Parathyroid adenoma (tissue), 2 donors: ENCODE measurements around the gene CLRN2.
"Not testable (repeated sequence)": the region's sequence is repeated elsewhere in the genome, so short reads cannot be mapped to it uniquely, and the experiment has no call there.

ENCODE experiments used
- H2AFZ ChIP-seq: fragments of 300-600 bp; sonication (generic); one replicate; pipeline ENCODE4 v1.7.0; 2017; ENCODE audit warnings: antibody characterized with exemption, mild to moderate bottlenecking
- H3K27ac ChIP-seq: fragments of 300-600 bp; sonication (generic); one replicate; pipeline ENCODE4 v1.7.0; 2017
- H3K27me3 ChIP-seq: fragments of 300-600 bp; sonication (generic); one replicate; pipeline ENCODE4 v1.7.0; 2017; ENCODE audit warnings: low read length; ENCODE audit not compliant: control insufficient read depth, insufficient read depth
- H3K36me3 ChIP-seq: fragments of 300-600 bp; sonication (generic); one replicate; pipeline ENCODE4 v1.7.0; 2017; ENCODE audit warnings: low read length; ENCODE audit not compliant: control insufficient read depth, insufficient read depth
- H3K4me1 ChIP-seq: fragments of 300-600 bp; sonication (generic); one replicate; pipeline ENCODE4 v1.7.0; 2017; ENCODE audit warnings: control low read depth
- H3K4me2 ChIP-seq: fragments of 300-600 bp; sonication (generic); one replicate; pipeline ENCODE4 v1.7.0; 2017; ENCODE audit warnings: low read length
- H3K4me3 ChIP-seq: fragments of 300-600 bp; sonication (generic); one replicate; pipeline ENCODE4 v1.7.0; 2017; ENCODE audit warnings: low read depth, low read length
- H3K79me2 ChIP-seq: fragments of 300-600 bp; sonication (generic); one replicate; pipeline ENCODE4 v1.7.0; 2017; ENCODE audit warnings: control low read depth
- H3K9ac ChIP-seq: fragments of 300-600 bp; sonication (generic); one replicate; pipeline ENCODE4 v1.7.0; 2017; ENCODE audit warnings: mild to moderate bottlenecking
- H3K9me3 ChIP-seq: fragments of 300-600 bp; sonication (generic); one replicate; pipeline ENCODE4 v1.7.0; 2017; ENCODE audit warnings: low read length; ENCODE audit not compliant: control insufficient read depth
- TF ChIP-seq, protein P1 (sequence below): fragments of 300-600 bp; sonication (generic); IDR thresholded peaks from one replicate; pipeline ENCODE4 v1.7.0; 2017; ENCODE audit warnings: antibody characterized with exemption, mild to moderate bottlenecking
- donor health status: primary hyperparathyroidism.

The CLRN2 gene

DNA sequence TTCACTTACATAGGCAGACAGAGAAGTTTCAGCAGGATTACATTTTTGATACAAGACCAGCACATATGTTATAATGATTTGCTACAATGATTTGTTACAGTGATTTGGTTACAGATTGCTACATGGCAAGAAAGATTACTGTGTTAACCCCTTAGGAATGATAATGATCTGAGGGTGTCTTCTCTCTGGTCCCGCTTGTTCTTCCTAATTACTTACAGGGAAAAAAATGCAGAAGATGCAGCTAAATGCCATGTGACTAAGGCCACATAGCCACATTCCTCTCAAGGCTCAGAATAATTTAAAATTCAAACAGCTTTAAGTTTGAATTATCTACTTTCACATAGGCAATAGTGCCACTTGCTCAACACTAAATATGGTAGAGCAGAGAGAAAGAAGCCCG, 52.3 kb downstream of the CLRN2 start:
- TF ChIP-seq, protein P1, sequence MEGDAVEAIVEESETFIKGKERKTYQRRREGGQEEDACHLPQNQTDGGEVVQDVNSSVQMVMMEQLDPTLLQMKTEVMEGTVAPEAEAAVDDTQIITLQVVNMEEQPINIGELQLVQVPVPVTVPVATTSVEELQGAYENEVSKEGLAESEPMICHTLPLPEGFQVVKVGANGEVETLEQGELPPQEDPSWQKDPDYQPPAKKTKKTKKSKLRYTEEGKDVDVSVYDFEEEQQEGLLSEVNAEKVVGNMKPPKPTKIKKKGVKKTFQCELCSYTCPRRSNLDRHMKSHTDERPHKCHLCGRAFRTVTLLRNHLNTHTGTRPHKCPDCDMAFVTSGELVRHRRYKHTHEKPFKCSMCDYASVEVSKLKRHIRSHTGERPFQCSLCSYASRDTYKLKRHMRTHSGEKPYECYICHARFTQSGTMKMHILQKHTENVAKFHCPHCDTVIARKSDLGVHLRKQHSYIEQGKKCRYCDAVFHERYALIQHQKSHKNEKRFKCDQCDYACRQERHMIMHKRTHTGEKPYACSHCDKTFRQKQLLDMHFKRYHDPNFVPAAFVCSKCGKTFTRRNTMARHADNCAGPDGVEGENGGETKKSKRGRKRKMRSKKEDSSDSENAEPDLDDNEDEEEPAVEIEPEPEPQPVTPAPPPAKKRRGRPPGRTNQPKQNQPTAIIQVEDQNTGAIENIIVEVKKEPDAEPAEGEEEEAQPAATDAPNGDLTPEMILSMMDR: no peak

DNA sequence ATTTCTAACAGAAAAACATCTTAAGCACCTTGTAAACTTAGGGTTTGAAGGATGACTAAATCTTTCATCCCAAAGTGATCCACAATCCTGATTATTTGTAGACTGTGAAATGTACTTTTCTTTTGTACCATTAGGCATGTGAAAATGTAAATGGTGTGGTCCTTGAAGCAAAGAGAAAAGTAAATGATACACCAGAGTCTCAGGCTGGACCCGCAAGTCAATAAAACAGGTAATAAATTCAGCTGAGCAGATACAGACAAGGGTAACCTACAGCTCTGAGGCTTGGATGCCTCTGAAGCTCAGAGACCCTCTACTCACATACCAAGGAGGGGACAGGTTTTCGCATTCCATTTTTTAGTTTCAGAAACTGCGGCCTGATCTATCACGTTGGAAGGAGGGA, 59.2 kb downstream of the CLRN2 start:
- H2AFZ ChIP-seq: no peak overlapping the region
- H3K27ac ChIP-seq: no peak overlapping the region
- peaks cover 3% of the 10 kb centered on the region for H3K4me1 ChIP-seq
- H3K9me3 ChIP-seq: no peaks in the 10 kb centered on the region
- no peaks in the 10 kb centered on the region for H3K27me3 ChIP-seq
- no peak overlapping the region for H3K4me2 ChIP-seq
- H3K79me2 ChIP-seq: no peaks in the 10 kb centered on the region
- H3K4me3 ChIP-seq: no peak overlapping the region
- no peak overlapping the region for H3K9ac ChIP-seq
- TF ChIP-seq, protein P1: no peak
- no peaks in the 10 kb centered on the region for H3K36me3 ChIP-seq

More for the DNA sequence above, 52.3 kb downstream of the CLRN2 start:
- Histone ChIP-seq H2AFZ (no peak overlapping the region), H3K4me1 (no peaks in the 10 kb centered on the region), H3K9me3 (no peaks in the 10 kb centered on the region), H3K36me3 (no peaks in the 10 kb centered on the region), H3K9ac (no peak overlapping the region), H3K4me3 (no peak overlapping the region), H3K27ac (no peak overlapping the region), H3K4me2 (no peak overlapping the region), H3K79me2 (no peaks in the 10 kb centered on the region), H3K27me3 (no peaks in the 10 kb centered on the region)

DNA sequence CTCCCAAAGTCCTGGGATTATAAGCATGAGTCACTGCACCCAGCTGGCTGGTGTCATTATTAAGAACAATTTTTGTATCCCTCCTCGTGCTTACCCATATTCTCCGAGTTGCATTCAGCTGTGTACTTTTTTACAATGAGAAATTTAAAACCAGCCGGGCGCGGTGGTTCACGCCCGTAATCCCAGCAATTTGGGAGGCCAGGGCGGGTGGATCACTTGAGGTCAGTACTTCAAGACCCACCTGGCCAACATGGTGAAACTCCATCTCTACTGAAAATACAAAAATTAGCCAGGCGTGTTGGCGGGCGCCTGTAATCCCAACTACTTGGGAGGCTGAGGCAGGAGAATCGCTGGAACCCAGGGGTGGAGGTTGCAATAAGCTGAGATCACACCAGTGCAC, 60.2 kb downstream of the CLRN2 start:
- H3K9ac ChIP-seq, H3K79me2 ChIP-seq, H3K27me3 ChIP-seq, H3K4me3 ChIP-seq, H3K9me3 ChIP-seq, H3K4me2 ChIP-seq, H3K36me3 ChIP-seq, H3K27ac ChIP-seq, H2AFZ ChIP-seq, H3K4me1 ChIP-seq: not testable (repeated sequence)
